T-helper 2 cell treated with Interferon-gamma antibody and Interleukin-4, amounts not matched to agents 100 ng/mL and 5 ng/mL, for 36 hours (primary cell): ENCODE results near the gene PPA1. TPM values are rescaled to one million over a fixed set of nuclear protein-coding genes. Genes with fewer than 3 reads are reported as not detected.
"Not testable (repeated sequence)": the region's sequence is repeated elsewhere in the genome, so short reads cannot be mapped to it uniquely, and the experiment has no call there.

ENCODE experiments used
- intact Hi-C: fragments of 100-400 bp; cut with micrococcal nuclease; formaldehyde crosslinking; loops from one replicate; pipeline ENCODE4 v1.15.1; 2023
- total RNA-seq: library from RNA; stranded (reverse); gene quantifications from 2 replicates; pipeline ENCODE4 v1.2.3, GENCODE V29; 2022

PPA1 gene
- total RNA-seq, 1 donor from 2014 or later, result 194 TPM

GRCh38 chr10:70222340-70222794, 10.9 kb downstream of the PPA1 start:
- intact Hi-C loops, result no loop called here

GRCh38 chr10:70221030-70221429, 12.2 kb downstream of the PPA1 start:
- intact Hi-C loops, result loop anchor here (1.0 to 2.0 kb wide), 3 partner anchors 11 to 143 kb away; partner anchors contain the start of gene TYSND1

DNA sequence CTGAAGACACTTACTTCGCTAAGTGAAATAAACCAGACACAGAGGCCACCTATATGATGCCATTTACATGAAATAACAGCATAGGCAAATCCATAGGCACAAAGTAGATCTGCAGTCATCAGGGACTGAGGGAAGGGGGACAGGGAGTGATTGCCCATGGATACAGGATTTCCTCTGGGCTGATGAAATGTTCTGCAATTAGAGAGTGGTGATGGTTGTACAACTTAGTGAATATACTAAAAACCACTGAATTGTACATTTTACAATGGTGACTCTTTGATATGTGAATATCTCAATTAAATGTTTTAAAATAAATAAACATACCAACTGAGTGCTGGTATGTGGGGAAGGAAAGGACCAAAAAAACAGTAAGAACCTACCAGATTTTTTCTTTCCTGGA, 20.4 kb downstream of the PPA1 start:
- intact Hi-C loops, result no loop called here

DNA sequence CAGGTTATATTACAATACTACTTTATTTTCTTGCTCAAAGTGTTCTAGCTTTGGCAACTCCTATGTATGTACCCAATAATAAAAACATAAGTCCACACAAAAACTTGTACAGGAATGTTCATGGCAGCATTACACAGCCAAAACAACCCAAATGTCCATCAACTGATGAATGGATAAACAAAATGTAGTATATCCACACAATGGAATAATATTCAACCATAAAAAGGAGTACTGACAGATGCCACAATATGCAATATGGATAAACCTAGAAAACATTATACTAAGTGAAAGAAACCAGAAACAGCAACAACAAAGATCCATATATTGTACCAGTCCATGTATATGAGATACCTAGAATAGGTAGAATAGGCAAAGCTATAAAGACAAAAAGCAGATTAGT, 21.0 kb downstream of the PPA1 start:
- intact Hi-C loops, result no loop called here

DNA sequence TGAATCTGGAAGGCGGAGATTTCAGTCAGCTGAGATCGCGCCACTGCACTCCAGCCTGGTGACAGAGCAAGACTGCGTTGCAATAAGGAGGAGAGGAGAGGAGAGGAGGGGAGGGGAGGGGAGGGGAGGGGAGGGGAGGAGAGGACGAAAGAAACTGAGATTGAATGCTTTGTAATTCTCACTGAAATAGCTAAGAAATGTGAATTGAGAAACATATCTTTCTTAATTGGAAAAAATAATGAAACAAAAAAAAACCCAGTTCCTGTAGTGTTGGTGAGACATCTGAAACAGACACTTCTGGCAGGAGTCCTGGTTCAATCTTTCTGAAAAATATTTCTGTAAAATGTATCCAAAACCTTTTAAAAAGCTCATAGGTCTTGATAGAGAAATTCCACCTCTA, 26.5 kb downstream of the PPA1 start:
- intact Hi-C loops, result no loop called here

DNA sequence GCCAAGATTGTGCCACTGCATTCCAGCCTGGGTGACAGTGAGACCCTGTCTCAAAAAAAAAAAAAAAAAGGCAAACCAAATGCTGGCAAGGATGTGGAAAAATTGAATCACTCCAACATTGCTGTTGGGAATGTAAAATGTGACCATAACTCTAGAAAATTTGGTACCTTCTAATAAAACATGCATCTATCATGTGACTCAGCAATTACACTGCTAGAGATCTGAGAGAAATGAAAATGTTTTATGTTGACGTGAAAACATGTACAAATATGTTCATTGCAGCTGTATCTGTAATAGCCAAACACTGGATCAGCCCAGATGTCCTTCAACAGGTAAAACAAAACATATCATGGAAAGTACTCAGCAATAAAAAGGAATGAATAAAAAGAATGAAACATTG, 32.1 kb downstream of the PPA1 start:
- intact Hi-C loops, result no loop called here

DNA sequence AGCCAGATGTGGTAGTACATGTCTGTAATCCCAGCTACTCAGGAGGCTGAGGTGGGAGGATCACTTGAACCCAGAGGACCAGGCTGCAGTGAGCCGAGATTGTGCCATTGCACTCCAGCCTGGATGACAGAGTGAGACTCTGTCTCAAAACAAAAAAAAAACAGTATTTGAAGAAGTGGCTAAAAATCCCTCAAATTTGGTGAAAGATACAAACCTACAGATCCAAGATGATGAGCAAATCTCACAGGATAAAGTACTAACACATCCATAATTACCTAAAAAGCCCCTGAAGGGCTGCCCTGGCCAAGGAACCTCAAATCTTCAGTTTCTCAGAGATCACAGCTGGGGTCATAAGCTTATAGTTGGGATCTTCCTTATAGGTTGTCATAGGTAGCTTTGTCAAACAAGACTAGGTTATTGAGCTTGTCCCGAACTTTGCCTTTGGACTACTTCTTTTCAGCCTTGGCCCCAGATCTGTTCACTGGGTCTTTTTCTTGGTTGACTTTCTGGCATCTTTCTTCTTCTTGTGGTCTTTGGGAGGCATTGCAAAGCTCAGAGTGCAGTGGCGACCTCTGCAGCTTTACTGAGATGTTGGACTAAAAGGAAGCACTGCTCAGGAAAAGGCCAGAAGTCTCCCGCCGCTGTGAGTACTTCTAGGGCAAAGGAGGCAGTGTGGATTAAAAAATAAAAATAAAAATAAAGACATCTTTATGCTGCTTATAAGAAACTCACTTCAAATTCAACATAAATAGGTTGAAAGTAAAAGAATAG, 34.3 kb downstream of the PPA1 start:
- intact Hi-C loops, result loop anchor here (10.0 kb wide), 1 partner anchor 54 kb away; the partner anchor contains the start of gene TYSND1

DNA sequence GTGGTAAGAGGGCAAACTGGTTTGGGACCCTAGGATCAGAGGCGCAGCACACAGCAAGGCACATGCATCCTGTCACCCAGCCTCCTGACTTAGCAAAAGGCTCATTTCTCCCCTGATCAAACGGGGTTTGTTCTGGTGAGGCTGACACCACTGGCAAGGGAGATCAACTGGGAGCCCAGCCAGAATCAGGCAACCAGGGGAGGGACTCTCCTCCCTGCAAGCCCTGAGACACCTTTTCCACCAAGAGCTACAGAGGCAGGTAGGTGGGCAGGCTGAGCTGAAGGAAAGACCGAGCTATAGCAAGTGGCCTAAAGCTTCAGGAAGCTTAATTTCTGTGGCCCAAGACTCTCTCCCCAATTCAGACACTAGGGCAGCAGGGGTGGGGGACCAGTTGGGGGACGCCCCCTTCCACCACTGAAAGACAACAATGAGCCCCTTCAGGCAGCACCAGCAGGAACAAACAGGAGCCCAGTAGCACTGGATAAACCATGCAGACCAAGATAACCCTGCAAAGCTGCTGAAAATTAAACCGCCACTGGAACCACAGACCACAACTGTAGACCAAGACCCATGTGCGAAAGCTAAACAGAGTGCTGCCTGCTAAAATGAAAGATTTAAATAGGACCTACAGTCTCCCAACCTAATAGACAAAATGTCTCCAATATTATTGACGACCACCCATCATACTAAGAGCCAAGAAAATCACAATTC, 35.8 kb downstream of the PPA1 start:
- intact Hi-C loops, result loop anchor here (10.0 kb wide), 1 partner anchor 53 kb away; the partner anchor contains the start of gene TYSND1

GRCh38 chr10:70193391-70193844, 39.8 kb downstream of the PPA1 start:
- intact Hi-C loops, result loop anchor here (10.0 kb wide), 1 partner anchor 49 kb away; the partner anchor contains the start of gene TYSND1

- intact Hi-C loops, result loop anchor here (10.0 kb wide), 1 partner anchor 48 kb away; the partner anchor contains the start of gene TYSND1
Measured at GRCh38 chr10:70192326-70192968, 40.8 kb downstream of the PPA1 start.

DNA sequence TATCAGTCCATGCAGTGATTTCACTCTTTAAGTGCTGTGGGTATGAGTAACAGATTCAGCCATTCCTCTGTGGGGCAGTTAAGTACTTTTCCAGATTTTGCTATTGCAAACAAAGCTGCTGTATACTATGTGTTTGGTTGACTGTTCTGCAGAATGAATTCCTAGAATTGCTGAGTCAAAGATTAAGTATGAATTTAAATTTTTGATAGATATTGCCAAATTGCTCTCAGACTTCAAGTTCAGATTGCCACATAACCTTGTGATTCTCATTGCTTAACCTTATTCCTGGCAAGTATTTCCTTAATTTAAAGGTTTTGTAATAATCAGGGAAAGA, 41.3 kb downstream of the PPA1 start:
- intact Hi-C loops, result loop anchor here (10.0 kb wide), 1 partner anchor 47 kb away; the partner anchor contains the start of gene TYSND1

- intact Hi-C loops, result loop anchor here (10.0 kb wide), 1 partner anchor 47 kb away; the partner anchor contains the start of gene TYSND1
Measured at GRCh38 chr10:70191161-70191971, 41.9 kb downstream of the PPA1 start.

DNA sequence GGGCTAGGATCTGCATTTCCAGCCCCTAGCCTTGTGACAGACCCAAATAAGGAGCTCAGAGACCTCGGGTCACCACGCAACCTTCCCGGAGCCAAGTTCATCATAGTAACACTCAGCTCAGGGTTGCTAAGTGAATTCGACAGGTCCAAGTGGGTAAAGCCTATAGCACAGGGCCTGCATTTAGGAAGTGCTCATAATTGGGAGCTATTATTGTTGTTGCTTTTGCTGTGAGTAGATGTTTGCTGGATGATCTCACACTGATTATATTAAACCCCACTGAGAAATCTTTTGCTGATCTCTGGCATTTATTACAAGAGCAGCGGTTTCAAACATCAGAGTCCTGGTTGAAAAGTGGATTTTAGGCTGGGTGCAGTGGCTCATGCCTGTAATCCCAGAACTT, 42.6 kb downstream of the PPA1 start:
- intact Hi-C loops, result loop anchor here (10.0 kb wide), 1 partner anchor 46 kb away; the partner anchor contains the start of gene TYSND1

GRCh38 chr10:70190102-70190501, 43.1 kb downstream of the PPA1 start:
- intact Hi-C loops, result loop anchor here (10.0 kb wide), 1 partner anchor 45 kb away; the partner anchor contains the start of gene TYSND1

DNA sequence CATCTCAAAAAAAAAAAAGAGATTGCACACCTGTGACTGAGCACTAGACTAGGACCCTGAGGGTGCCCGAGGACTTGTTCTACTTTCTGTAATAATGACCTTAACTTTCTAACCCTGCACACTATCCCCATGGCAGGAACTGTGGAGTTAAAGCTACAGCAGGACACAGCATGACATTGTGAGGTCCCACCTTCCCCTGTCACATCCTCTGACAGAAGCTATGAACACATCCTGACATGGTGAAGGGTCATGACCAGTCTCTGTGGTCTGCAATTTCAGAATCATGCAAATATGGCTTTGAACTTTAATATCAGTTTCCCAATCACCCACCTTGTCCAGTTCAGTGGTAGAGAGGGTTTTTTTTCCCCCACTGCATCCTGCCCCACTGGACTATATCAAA, 44.5 kb downstream of the PPA1 start:
- intact Hi-C loops, result no loop called here

DNA sequence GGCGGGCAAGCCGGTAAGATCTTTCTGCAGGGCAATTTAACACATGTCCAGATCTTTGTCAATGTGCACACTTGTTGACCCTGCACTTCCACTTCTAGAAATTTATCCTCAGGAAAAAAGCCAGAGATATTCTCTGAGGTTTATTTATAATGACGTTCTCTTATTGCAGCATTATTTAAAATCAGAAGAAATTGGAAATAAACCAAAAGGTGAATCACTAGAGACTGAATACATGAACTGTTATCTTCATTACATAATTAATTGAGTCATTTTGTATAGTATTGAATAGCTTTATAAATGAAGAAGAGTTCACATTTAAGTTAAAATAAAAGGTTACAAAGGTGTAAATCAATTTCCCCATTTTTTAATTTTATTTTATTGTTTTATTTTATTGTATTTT, 46.7 kb downstream of the PPA1 start:
- intact Hi-C loops, result no loop called here

- intact Hi-C loops, result no loop called here
Measured at GRCh38 chr10:70186090-70186489, 47.1 kb downstream of the PPA1 start.

DNA sequence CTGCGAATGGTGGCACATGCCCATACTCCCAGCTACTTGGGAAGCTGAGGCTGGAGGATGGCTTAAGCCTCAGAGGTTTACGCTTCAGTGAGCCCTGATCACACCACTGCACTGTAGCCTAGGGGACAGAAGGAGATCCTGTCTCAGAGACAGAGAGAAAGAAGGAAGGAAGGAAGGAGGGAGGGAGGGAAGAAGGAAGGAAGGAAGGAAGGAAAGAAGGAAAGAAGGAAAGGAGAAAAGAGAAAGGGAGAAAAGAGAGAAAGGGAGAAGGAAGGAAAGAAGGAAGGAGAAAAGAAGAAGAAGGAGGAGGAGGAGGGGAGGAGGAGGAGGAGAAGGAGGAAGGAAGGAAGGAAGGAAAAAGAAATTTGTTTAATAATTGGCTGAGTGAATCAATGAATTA, 49.9 kb downstream of the PPA1 start:
- intact Hi-C loops, result no loop called here

DNA sequence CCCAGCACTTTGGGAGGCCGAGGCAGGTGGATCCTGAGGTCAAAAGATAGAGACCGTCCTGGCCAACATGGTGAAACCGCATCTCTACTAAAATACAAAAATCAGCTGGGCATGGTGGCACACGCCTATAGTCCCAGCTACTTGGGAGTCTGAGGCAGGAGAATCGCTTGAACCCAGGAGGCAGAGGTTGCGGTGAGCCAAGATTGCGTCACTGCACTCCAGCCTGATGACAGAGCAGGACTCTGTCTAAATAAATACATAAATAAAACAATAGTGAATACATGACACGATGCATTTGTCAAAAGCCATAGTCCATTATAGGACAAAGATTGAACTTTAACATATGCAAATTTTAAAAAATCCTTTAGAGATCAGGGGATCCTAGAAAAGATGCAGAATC, 54.0 kb downstream of the PPA1 start:
- intact Hi-C loops, result not testable (repeated sequence)

- intact Hi-C loops, result no loop called here
Measured at GRCh38 chr10:70178139-70178725, 55.0 kb downstream of the PPA1 start.
